ENCODE data around the gene GHRHR. TPM values are rescaled to one million over a fixed set of nuclear protein-coding genes. Genes with fewer than 3 reads are reported as not detected.

GHRHR gene
- polyA plus RNA-seq, 1 experiment: not detected

- CTCF ChIA-PET: interaction anchor here (1.0 kb wide), 1 partner anchor 56 kb away, joined by 3 read pairs; no protein-coding TSS in a partner anchor
- POLR2A ChIA-PET: no interaction called here
- no peak for DNase-seq (ENCODE audit: low read depth, low spot score)
- no peak for TF ChIP-seq CTCF (IDR thresholded peaks at IDR 0.05; ENCODE audit: low read depth, low read length)
- peaks cover 13% of the 10 kb centered on the region for H3K9me3 ChIP-seq (ENCODE audit: control insufficient read depth, insufficient read depth, low read length)
- H3K27me3 ChIP-seq (ENCODE audit: control insufficient read depth, insufficient read depth, low read length): peaks cover 7% of the 10 kb centered on the region
- H3K4me3 ChIP-seq (ENCODE audit: low read depth, low read length): no peak overlapping the region
- no peak overlapping the region for H3K27ac ChIP-seq (ENCODE audit: low read depth, low read length)
Observed at GRCh38 chr7:30927040-30927439, 36.7 kb upstream of the GHRHR start.

GRCh38 chr7:30927559-30927958 lies 36.2 kb upstream of the GHRHR start:
- peaks cover 13% of the 10 kb centered on the region for H3K9me3 ChIP-seq (ENCODE audit: control insufficient read depth, insufficient read depth, low read length)
- no peak overlapping the region for H3K27ac ChIP-seq (ENCODE audit: low read depth, low read length)
- H3K27me3 ChIP-seq (ENCODE audit: control insufficient read depth, insufficient read depth, low read length): peaks cover 7% of the 10 kb centered on the region
- no peak overlapping the region for H3K4me3 ChIP-seq (ENCODE audit: low read depth, low read length)
- ChIA-PET POLR2A (no interaction called here), CTCF (interaction anchor here (1.0 kb wide), 1 partner anchor 56 kb away, joined by 3 read pairs; no protein-coding TSS in a partner anchor)
- no peak for DNase-seq (ENCODE audit: low read depth, low spot score)
- no peak for TF ChIP-seq CTCF (IDR thresholded peaks at IDR 0.05; ENCODE audit: low read depth, low read length)

GRCh38 chr7:30928254-30928872 lies 35.4 kb upstream of the GHRHR start:
- Histone ChIP-seq H3K9me3 (ENCODE audit: control insufficient read depth, insufficient read depth, low read length) (peaks cover 13% of the 10 kb centered on the region), H3K27ac (ENCODE audit: low read depth, low read length) (no peak overlapping the region), H3K4me3 (ENCODE audit: low read depth, low read length) (no peak overlapping the region), H3K27me3 (ENCODE audit: control insufficient read depth, insufficient read depth, low read length) (peaks cover 7% of the 10 kb centered on the region)
- ChIA-PET CTCF (interaction anchor here (2.8 to 3.5 kb wide), 2 partner anchors 11 to 55 kb away, joined by 14 to 42 read pairs; no protein-coding TSS in a partner anchor), POLR2A (no interaction called here)
- no peak for TF ChIP-seq CTCF (IDR thresholded peaks at IDR 0.05; ENCODE audit: low read depth, low read length)
- no peak for DNase-seq (ENCODE audit: low read depth, low spot score)

- CTCF ChIA-PET: interaction anchor here (1.0 to 3.5 kb wide), 5 partner anchors 9 to 205 kb away, joined by 3 to 42 read pairs (median 6); no protein-coding TSS in a partner anchor
- Histone ChIP-seq H3K27me3 (ENCODE audit: control insufficient read depth, insufficient read depth, low read length) (peaks cover 15% of the 10 kb centered on the region), H3K4me3 (ENCODE audit: low read depth, low read length) (no peak overlapping the region), H3K9me3 (ENCODE audit: control insufficient read depth, insufficient read depth, low read length) (peaks cover 13% of the 10 kb centered on the region), H3K27ac (ENCODE audit: low read depth, low read length) (no peak overlapping the region)
- no peak for TF ChIP-seq CTCF (IDR thresholded peaks at IDR 0.05; ENCODE audit: low read depth, low read length)
- POLR2A ChIA-PET: no interaction called here
- no peak for DNase-seq (ENCODE audit: low read depth, low spot score)
Observed at GRCh38 chr7:30929686-30930085, 34.1 kb upstream of the GHRHR start.

GRCh38 chr7:30930621-30931020 lies 33.1 kb upstream of the GHRHR start:
- H3K27ac ChIP-seq (ENCODE audit: low read depth, low read length): no peak overlapping the region
- CTCF ChIA-PET: interaction anchor here (1.0 to 3.5 kb wide), 5 partner anchors 8 to 204 kb away, joined by 3 to 42 read pairs (median 6); no protein-coding TSS in a partner anchor
- no peak overlapping the region for H3K4me3 ChIP-seq (ENCODE audit: low read depth, low read length)
- POLR2A ChIA-PET: no interaction called here
- TF ChIP-seq CTCF (IDR thresholded peaks at IDR 0.05; ENCODE audit: low read depth, low read length): no peak
- no peak for DNase-seq (ENCODE audit: low read depth, low spot score)
- peaks cover 17% of the 10 kb centered on the region for H3K27me3 ChIP-seq (ENCODE audit: control insufficient read depth, insufficient read depth, low read length)
- peaks cover 13% of the 10 kb centered on the region for H3K9me3 ChIP-seq (ENCODE audit: control insufficient read depth, insufficient read depth, low read length)

Measured in AG04450 (cell line).